Measurements from ENCODE around the gene BLOC1S1. TPM values are rescaled to one million over a fixed set of nuclear protein-coding genes. Genes with fewer than 3 reads are reported as not detected.

BLOC1S1 gene
- polyA plus RNA-seq, 2 of the 4 experiments (the other 2 are of a cell fraction), result 112 to 138 TPM

DNA sequence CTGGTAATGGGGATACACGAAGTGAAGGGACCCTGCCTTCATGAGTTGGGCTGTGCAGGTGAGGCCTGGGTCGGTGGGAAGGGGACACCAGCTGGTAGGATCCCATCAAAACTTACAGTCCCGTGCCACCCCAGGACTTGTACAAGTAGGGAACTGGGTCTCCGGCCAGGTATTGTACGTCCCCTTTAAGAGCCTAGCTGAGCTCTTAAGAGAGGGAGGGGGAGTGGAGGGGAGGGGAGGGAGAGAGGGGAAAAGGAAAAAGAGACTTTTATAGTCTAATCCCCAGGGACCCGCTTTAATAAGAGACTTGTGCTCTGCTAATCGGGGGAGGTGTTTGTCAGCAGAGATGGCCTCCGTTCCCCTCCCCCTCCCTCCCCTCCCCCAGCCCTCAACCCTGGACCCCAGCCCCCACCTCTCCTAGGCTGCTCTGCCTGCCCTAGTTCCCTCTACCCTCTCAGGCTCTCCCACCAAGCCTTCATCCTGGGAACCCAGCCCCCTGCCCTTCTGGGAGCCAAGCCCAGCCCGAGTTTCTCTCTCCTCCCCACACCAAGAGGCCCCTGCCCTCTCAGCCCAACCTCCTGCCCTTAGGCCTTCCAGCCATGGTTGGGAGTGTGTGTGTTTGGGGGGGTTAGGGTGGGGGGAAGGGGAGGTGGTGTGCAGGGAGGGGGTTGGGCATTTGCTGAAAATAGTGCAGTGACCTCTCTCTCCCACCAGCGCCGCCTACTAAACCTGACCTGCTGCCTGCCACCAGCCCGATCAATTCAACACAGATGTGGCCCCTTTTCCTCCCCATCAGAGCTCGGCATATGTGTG lies 29.7 kb downstream of the BLOC1S1 start:
- Histone ChIP-seq H3K9me3 (no peaks in the 10 kb centered on the region), H3K4me2 (no peak overlapping the region), H3K4me3 (no peak overlapping the region), H3K4me1 (peaks cover 24% of the 10 kb centered on the region; the same call in 2 of the 3 replicates), H3K27ac (no peak overlapping the region)
- ChIA-PET CTCF (interaction anchor here (1.4 to 14.4 kb wide), 4 partner anchors 8 to 284 kb away, joined by 3 to 137 read pairs (median 12); no protein-coding TSS in a partner anchor), POLR2A (no interaction called here)
- ATAC-seq (no peak), FAIRE-seq (no peak), DNase-seq (ENCODE audit: low read depth in 1 of 2, low spot score in 1 of 2) (no peak)
- WGBS (ENCODE audit: missing lambda C conversion rate), result 77% methylated on average over 12 of the region's 13 CpGs
- TF ChIP-seq MYC (IDR thresholded peaks at IDR 0.05; ENCODE audit: borderline replicate concordance, low read length) (no peak), NFE2L2 (conservative IDR thresholded peaks at IDR 0.05; ENCODE audit: low read length) (no peak), RNF2 (IDR thresholded peaks at IDR 0.05; ENCODE audit: borderline replicate concordance, low read depth) (no peak), KDM5A (IDR thresholded peaks at IDR 0.05) (no peak), TP53 (CRISPR knock-in tag; IDR thresholded peaks at IDR 0.05) (no peak), ESRRA (IDR thresholded peaks at IDR 0.05; ENCODE audit: borderline replicate concordance, low read length) (no peak), FOSL2 (IDR thresholded peaks at IDR 0.05) (no peak), FOSL2 (CRISPR knock-in tag; IDR thresholded peaks at IDR 0.05) (no peak), ZC3H11A (IDR thresholded peaks at IDR 0.05) (no peak), EHMT2 (IDR thresholded peaks at IDR 0.05; ENCODE audit: low read depth) (no peak)
- TF ChIP-seq, protein P1, sequence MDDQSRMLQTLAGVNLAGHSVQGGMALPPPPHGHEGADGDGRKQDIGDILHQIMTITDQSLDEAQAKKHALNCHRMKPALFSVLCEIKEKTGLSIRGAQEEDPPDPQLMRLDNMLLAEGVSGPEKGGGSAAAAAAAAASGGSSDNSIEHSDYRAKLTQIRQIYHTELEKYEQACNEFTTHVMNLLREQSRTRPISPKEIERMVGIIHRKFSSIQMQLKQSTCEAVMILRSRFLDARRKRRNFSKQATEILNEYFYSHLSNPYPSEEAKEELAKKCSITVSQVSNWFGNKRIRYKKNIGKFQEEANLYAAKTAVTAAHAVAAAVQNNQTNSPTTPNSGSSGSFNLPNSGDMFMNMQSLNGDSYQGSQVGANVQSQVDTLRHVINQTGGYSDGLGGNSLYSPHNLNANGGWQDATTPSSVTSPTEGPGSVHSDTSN (IDR thresholded peaks at IDR 0.05), result no peak

DNA sequence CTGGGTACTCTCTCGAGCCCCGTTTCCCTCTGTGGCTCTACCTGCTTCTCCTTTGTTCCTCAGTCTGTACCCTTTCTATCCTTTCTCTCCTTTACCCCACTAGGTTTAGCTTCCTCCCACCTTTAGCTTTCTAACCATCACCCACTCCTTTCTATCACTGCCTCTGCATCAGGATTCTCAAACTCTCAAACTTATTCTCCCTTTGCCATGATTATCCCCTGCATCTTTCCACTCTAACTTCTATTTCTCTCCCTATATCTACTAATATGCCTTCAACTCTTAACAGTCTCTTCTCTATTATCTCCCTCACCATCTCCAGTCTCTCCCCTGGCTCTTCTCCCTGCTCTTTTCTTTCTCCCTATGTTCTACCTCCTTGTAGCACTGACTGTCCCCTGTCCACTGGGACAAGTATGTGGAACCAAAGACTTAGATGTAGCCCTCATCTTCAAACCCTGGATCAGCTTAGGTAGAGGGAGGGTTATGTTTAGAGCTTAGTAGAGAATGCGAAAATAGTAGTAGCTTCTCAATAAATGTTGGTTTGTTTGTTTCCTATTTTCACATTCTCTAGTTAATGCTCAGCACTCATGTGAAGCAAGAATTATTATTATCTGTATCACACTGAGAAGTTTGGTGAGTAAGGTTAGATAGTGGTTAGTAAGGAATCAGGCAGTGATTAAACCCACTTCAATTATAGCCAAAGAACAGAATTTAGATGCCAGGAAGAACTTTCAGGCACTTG lies 30.5 kb downstream of the BLOC1S1 start:
- ChIA-PET CTCF (interaction anchor here (0.6 to 14.4 kb wide), 7 partner anchors 9 to 236 kb away, joined by 3 to 137 read pairs (median 3); partner anchors contain the start of genes ORMDL2 and SARNP), POLR2A (no interaction called here)
- DNase-seq (ENCODE audit: low read depth in 1 of 2, low spot score in 1 of 2), result no peak
- 90% methylated on average over 3 of the region's 3 CpGs for WGBS (ENCODE audit: missing lambda C conversion rate)
- TF ChIP-seq RCOR1 (IDR thresholded peaks at IDR 0.05; ENCODE audit: low read depth, low read length) (no peak), CHD4 (IDR thresholded peaks at IDR 0.05; ENCODE audit: borderline replicate concordance) (no peak), RARB (CRISPR knock-in tag; IDR thresholded peaks at IDR 0.05) (no peak), RNF2 (IDR thresholded peaks at IDR 0.05; ENCODE audit: borderline replicate concordance, low read depth) (no peak), FOXS1 (CRISPR knock-in tag; IDR thresholded peaks at IDR 0.05) (no peak), EHF (CRISPR knock-in tag; IDR thresholded peaks at IDR 0.05) (no peak), NR3C1 (IDR thresholded peaks at IDR 0.05) (no peak), KDM1A (IDR thresholded peaks at IDR 0.05; ENCODE audit: low read depth) (no peak), POLR2A (IDR thresholded peaks at IDR 0.05; ENCODE audit: low read length) (no peak)
- TF ChIP-seq, protein P2, sequence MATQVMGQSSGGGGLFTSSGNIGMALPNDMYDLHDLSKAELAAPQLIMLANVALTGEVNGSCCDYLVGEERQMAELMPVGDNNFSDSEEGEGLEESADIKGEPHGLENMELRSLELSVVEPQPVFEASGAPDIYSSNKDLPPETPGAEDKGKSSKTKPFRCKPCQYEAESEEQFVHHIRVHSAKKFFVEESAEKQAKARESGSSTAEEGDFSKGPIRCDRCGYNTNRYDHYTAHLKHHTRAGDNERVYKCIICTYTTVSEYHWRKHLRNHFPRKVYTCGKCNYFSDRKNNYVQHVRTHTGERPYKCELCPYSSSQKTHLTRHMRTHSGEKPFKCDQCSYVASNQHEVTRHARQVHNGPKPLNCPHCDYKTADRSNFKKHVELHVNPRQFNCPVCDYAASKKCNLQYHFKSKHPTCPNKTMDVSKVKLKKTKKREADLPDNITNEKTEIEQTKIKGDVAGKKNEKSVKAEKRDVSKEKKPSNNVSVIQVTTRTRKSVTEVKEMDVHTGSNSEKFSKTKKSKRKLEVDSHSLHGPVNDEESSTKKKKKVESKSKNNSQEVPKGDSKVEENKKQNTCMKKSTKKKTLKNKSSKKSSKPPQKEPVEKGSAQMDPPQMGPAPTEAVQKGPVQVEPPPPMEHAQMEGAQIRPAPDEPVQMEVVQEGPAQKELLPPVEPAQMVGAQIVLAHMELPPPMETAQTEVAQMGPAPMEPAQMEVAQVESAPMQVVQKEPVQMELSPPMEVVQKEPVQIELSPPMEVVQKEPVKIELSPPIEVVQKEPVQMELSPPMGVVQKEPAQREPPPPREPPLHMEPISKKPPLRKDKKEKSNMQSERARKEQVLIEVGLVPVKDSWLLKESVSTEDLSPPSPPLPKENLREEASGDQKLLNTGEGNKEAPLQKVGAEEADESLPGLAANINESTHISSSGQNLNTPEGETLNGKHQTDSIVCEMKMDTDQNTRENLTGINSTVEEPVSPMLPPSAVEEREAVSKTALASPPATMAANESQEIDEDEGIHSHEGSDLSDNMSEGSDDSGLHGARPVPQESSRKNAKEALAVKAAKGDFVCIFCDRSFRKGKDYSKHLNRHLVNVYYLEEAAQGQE (IDR thresholded peaks at IDR 0.05), result no peak
- TF ChIP-seq, protein P3, sequence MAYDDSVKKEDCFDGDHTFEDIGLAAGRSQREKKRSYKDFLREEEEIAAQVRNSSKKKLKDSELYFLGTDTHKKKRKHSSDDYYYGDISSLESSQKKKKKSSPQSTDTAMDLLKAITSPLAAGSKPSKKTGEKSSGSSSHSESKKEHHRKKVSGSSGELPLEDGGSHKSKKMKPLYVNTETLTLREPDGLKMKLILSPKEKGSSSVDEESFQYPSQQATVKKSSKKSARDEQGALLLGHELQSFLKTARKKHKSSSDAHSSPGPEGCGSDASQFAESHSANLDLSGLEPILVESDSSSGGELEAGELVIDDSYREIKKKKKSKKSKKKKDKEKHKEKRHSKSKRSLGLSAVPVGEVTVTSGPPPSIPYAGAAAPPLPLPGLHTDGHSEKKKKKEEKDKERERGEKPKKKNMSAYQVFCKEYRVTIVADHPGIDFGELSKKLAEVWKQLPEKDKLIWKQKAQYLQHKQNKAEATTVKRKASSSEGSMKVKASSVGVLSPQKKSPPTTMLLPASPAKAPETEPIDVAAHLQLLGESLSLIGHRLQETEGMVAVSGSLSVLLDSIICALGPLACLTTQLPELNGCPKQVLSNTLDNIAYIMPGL (CRISPR knock-in tag; IDR thresholded peaks at IDR 0.05; ENCODE audit: borderline replicate concordance), result no peak
- TF ChIP-seq, protein P1 (IDR thresholded peaks at IDR 0.05), result no peak
- ATAC-seq, result no peak
- no peaks in the 10 kb centered on the region for H3K9me3 ChIP-seq
- H3K4me1 ChIP-seq, result peaks cover 24% of the 10 kb centered on the region; the same call in 2 of the 3 replicates
- no peak for FAIRE-seq
- H3K4me3 ChIP-seq, result no peak overlapping the region
- no peak overlapping the region for H3K27ac ChIP-seq
- H3K4me2 ChIP-seq, result no peak overlapping the region

Measured in A549 (cell line).